ENCODE data around the gene PUS7.
A peak's percentile ranks its signal among the peaks of the same experiment; 100 is the strongest.
"Not testable (repeated sequence)": the region's sequence is repeated elsewhere in the genome, so short reads cannot be mapped to it uniquely, and the experiment has no call there.

PUS7 gene

DNA sequence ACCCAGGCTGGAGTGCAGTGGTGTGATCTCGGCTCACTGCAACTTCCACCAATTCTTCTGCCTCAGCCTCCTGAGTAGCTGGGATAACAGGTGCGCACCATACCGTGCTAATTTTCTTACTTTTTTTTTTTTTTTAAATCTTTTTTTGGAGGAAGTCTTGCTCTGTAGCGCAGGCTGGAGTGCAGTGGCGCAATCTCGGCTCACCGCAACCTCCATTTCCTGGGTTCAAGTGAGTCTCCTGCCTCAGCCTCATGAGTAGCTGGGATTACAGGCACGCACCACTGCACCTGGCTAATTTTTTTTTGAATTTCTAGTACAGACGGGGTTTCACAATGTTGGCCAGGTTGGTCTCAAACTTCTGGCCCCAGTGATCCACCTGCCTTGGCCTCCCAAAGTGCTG is 79.9 kb downstream of the PUS7 start:
- DNase-seq, result not testable (repeated sequence)

DNA sequence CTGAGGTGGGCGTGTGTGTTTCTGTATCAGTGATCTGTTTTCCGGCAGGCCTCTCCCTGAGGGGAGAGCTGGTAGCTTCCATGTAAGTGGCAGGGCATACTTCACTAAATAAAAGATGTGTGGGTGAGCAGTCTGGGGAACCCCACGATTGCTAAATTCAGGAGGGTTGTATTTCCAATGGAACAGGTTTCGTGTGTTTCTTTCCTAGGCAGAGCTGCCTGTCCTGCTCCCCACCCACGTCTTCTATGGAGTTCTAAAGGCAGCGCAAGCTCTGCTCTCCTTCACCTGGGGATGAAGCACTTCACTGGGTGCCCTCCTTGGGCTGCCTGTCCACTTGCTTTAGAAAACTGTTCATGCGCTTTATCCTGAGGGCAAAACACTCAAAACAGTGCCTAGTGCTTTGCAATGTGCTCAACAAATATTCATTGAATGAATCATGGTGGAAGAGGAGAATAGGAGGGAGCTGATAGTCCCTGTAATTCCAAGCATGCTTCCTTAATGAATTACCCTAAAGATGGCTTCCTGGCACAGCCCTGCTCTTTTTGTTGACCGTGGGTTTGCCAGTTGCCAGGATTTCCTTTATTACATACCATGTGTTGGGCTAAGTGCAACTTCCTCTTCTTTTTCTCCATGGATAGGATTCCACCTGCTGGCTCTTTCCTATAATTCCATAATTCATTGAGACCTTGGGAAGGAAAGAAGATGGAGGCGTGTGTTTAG is 82.7 kb downstream of the PUS7 start:
- DNase-seq, result no peak

DNA sequence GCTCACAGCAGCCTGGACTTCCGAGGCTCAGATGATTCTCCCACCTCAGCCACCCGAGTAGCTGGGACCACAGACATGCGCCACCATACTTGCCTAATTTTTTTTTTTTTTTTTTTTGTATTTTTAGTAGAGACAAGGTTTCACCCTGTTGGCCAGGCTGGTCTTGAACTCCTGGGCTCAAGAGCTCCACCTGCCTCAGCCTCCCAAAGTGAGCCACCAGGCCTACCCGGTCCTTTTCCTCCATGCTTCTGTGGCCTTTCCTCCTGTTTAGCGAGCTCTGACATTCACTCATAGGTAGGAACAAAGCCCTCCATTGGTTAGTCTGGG is 83.3 kb downstream of the PUS7 start:
- DNase-seq, result no peak

DNA sequence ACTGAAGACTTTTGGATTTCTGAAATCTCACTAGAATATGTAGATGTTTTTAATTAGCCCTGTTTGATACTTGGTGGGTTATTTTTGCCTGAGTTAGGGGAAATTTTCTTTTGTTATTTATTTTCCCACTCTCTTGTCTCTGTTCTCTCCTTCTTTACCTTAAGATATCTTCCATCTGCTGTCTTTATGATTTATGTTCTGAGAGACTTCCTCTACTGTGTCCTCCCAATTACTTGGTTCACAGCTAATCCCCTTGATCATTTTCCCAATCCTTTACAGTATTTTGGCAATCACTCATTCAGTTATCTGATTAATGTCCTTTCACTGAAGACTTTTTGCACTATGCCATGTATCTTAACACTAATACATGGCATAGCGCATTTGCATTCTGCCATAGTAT is 83.8 kb downstream of the PUS7 start:
- no peak for DNase-seq

DNA sequence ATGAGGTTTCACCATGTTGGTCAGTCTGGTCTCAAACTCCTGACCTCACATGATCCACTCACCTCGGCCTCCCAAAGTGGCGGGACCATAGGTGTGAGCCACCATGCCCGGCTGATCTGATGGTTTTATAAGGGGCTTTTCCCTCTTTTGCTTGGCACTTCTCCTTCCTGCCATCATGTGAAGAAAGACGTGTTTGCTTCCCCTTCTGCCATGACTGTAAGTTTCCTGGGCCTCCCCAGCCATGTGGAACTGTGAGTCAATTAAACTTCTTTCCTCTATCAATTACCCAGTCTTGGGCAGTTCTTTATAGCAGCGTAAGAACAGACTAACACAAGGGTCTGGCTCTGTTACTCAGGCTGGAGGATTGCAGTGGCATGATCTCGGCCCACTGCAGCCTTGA is 84.7 kb downstream of the PUS7 start:
- DNase-seq, result not testable (repeated sequence)

DNA sequence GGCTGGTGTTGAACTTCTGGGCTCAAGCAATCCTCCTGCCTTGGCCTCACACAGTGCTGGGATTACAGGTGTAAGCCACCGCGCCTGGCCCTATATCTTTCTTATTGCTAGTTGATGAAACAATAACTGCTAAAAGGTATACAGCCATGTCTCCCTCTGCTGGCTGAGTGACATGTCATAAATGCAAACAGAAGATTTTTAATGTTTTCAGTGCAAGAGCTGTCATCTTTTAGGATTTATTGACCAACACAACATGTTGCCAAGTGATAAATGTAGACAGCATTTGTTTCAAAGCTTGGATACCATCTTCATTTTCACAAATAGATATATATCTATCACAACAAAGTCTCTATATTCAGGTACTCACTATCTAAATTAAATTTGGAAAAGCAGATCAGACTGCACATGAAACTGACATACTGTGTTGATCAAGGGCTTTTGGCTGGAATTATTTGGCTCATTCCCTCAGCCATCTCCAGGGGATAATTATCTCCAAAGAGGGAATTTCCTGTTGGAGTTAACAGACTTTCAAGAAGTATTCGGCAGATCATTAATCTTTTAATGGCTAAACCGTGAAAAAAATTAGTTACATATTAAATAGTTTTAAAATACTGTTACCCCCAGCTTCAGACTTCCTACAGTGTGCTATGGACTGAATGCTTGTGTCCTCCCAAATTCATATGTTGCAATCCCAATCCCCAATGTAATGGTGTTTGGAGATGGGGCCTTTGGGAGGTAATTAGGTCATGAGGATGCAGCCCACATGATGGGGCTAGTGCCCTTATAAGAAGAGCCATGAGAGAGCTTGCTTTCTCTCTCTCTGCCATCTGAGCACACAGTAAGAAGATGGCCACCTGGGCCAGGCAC is 92.1 kb downstream of the PUS7 start:
- DNase-seq, result peak; percentile 66

DNA sequence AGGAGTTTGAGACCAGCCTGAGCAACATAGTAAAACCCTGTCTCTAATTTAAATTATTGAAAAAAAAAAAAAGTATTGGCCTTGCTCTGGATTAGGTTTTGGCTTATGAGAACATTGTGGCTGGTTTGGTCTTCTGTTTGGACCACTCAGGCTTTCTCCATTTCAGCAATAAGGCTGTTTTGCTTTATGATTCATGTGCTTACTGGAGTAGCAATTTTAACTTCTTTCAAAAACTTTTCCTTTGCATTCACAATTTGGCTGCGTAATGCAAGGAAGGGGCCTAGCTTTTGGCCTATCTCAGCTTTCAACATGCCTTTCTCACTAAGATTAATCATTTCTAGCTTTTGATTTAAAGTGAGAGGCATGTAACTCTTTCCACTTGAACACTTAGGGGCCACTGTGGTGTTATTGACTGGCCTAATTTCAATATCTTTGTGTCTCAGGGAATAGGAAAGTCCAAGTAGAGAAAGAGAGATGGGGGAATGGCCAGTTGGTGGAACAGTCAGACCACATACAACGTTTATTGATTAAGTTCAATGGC is 95.4 kb downstream of the PUS7 start:
- no peak for DNase-seq

DNA sequence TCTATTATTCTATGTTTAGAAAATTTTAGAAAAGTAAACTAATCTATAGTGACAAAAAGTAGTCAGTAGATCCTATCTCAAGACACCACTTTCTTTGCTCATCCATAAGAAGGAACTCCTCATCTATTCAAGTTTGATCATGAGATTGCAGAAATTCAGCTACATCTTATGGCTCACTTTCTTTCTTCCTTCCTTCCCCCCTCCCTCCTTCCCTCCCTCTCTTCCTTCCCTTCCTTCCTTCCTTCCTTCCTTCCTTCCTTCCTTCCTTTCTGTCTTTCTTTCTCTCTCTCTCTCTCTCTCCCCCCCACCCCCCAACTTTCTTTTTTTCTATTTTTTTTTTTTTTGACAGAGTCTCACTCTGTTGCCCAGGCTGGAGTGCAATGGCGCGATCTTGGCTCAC is 98.1 kb downstream of the PUS7 start:
- DNase-seq, result no peak

DNA sequence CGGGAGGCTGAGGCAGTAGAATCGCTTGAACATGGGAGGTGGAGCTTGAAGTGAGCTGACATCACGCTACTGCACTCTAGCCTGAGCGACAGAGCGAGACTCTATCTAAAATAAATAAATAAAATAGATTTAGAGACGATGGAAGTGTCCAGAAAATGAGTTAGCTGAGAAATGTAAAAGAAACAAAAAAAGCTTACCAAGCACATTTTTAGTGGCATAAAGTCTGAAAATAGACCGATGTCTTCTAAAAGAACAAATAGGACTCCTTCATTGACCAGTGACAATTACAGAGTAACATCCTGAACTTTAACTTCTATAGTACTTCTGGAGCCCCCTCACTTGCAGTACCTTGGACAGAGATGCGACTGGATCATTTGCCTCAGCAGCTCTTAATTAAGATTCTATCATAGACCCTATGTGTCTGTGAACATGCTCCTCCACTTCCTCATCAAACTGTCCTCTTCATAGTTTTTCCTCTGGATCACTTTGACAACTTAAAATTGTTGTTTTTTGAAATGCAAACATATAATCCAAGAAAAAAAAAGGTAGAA is 108.1 kb downstream of the PUS7 start:
- no peak for DNase-seq

DNA sequence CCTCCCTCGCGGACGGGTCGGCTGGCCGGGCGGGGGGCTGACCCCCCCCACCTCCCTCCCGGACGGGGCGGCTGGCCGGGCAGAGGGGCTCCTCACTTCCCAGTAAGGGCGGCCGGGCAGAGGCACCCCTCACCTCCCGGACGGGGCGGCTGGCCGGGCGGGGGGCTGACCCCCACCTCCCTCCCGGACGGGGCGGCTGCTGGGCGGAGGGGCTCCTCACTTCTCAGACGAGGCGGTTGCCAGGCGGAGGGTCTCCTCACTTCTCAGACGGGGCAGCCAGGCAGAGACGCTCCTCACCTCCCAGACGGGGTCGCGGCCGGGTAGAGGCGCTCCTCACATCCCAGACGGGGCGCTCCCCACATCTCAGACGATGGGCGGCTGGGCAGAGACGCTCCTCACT is 111.3 kb downstream of the PUS7 start:
- not testable (repeated sequence) for DNase-seq

DNA sequence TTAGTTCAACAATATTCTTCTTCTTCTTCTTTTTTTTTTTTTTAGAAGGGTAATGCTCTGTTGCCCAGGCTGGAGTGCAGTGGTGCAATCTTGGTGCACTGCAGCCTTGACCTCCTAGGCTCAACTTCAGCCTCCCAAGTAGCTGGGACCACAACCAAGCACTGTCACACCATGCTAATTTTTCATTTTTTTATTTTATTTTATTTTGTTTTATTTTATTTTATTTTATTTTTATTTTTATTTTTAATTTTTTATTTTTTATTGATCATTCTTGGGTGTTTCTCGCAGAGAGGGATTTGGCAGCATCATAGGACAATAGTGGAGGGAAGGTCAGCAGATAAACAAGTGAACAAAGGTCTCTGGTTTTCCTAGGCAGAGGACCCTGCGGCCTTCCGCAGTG is 112.3 kb downstream of the PUS7 start:
- not testable (repeated sequence) for DNase-seq

DNA sequence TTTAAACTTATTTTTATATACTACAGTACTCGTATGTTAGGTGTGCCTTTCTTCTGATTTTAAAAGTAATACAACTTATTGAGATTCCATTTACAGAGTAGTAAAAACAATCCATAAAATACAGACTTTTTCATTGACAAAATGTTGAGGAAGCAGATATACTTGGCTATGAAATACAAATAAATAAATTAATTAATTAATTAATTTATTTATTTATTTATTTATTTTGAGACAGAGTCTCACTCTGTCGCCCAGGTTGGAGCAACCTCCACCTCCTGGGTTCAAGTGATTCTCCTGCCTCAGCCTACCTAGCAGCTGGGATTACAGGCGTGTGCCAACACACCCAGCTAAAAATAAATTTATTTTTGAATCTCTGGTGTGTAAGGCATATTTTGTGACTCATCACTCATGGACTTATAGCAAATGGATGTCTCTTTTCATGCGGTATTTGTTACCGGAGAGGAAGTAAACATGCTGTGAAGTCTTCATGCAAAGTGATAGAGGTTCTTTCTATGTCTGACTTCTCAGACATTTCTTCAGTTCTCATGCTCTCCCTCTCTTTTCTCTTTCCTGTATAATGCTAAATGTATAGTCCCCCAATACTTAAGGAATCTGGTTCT is 113.2 kb downstream of the PUS7 start:
- DNase-seq, result no peak
